HAP-1 (cell line): ENCODE data around the gene JCHAIN.
"Not testable (repeated sequence)": the region's sequence is repeated elsewhere in the genome, so short reads cannot be mapped to it uniquely, and the experiment has no call there.

ENCODE experiments used
- DNase-seq, 2 experiments: peaks; one replicate each; pipeline ENCODE4 v3.0.0-alpha.2; 2016 to 2020; ENCODE audit warnings: low spot score in 2 of 2
- H3K27me3 ChIP-seq: fragments of 250-450 bp; sonication (Bioruptor Pico); 2 replicates; pipeline ENCODE4 v1.5.1; 2020; ENCODE audit warnings: low read depth, mild to moderate bottlenecking, moderate library complexity
- H3K36me3 ChIP-seq: fragments of 250-450 bp; sonication (Bioruptor Pico); replicated peaks from 2 replicates; pipeline ENCODE4 v1.5.1; 2020; ENCODE audit warnings: mild to moderate bottlenecking
- H3K4me1 ChIP-seq: fragments of 250-450 bp; sonication (Bioruptor Pico); 2 replicates; pipeline ENCODE4 v1.5.1; 2020; ENCODE audit warnings: mild to moderate bottlenecking
- H3K4me3 ChIP-seq: fragments of 250-450 bp; sonication (Bioruptor Pico); 2 replicates; pipeline ENCODE4 v1.5.1; 2020; ENCODE audit warnings: mild to moderate bottlenecking, moderate library complexity
- H3K9me3 ChIP-seq: fragments of 250-450 bp; sonication (Bioruptor Pico); 2 replicates; pipeline ENCODE4 v1.5.1; 2020; ENCODE audit warnings: mild to moderate bottlenecking, moderate library complexity
- in situ Hi-C: fragments of 300-500 bp; cut with MboI; formaldehyde crosslinking; loops from 3 replicates; pipeline ENCODE4 v1.14.3; 2020; ENCODE audit warnings: low sequenced_read_pairs, inconsistent platforms, mixed read lengths

Gene JCHAIN

DNA sequence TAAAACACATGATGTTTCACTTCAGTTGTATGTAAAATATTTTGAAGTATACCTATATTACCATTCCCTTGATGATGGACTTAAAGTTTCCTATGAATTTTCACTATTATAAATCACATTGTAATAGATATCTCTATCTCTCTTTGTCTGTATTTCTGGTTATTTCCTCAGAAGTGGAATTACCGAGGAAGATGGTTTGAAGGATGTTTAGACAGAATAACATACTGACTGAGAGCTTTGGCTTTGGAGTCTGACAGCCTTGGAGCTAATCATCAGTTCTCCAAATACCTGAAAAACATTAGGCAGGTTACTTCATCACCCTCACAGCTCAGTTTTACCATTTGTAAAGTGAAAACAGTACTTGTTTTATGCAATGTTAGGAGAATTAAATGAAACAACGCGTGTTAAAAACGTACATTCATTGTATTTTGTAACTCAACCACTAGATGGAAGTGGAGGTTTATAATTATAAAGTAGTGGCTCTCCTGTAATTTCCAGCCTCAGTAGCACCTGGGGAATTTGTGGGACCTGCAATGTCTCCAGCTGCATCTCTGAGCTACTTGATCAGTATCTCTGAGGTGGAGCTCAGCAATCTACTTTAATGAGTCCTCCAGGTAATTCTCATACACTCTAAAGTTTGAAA is 14.3 kb downstream of the JCHAIN start:
- peak in 1 of 2 experiments; percentile 37 for DNase-seq
- no peaks in the 10 kb centered on the region for H3K36me3 ChIP-seq
- H3K27me3 ChIP-seq: peaks cover 13% of the 10 kb centered on the region
- H3K4me3 ChIP-seq: no peak overlapping the region
- no peaks in the 10 kb centered on the region for H3K9me3 ChIP-seq
- H3K4me1 ChIP-seq: no peaks in the 10 kb centered on the region
- in situ Hi-C loops: loop anchor here (25.0 kb wide), 1 partner anchor 1060 kb away; no protein-coding TSS in a partner anchor

- H3K9me3 ChIP-seq, H3K36me3 ChIP-seq, H3K27me3 ChIP-seq, DNase-seq, H3K4me3 ChIP-seq, H3K4me1 ChIP-seq: not testable (repeated sequence)
- in situ Hi-C loops: loop anchor here (25.0 kb wide), 1 partner anchor 1062 kb away; no protein-coding TSS in a partner anchor
These were observed 15.6 kb downstream of the JCHAIN start for GRCh38 chr4:70650741-70651140.

GRCh38 chr4:70640192-70640591 is 26.1 kb downstream of the JCHAIN start:
- H3K36me3 ChIP-seq: no peaks in the 10 kb centered on the region
- in situ Hi-C loops: no loop called here
- H3K9me3 ChIP-seq: no peaks in the 10 kb centered on the region
- DNase-seq: no peak
- H3K4me1 ChIP-seq: no peaks in the 10 kb centered on the region; the same call in 1 of the 2 replicates
- H3K4me3 ChIP-seq: no peak overlapping the region
- no peaks in the 10 kb centered on the region for H3K27me3 ChIP-seq

DNA sequence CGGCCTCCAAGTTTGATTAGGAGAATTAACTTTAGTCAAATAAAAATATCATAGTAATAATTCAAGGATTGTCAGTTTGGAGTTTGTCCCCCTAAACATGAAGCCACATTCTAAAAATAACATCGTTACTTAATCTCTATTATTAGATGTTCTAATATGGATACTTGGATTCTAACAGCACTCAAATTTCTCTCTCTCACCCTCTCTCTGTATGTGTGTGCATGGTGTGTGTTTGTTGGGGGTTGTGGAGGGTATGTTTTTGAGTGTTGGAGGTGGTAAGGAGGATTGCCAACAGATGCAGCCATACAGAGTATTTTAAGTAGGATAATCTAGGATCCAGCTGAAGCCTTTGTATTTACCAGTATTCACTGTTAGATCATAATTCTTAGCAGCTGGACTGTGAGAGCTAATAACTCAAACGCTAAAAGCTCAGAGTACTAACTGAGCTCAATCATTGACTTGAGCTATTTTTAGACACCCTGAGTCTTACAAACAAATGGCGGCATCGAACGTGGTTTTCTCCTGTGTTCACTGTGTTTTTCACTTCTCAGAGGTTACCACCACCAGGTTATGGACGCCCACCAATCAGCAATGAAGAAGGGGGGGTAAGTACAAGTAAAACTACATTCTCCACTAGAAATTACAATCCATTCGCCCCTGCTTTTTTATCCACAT is 28.9 kb downstream of the JCHAIN start:
- no peaks in the 10 kb centered on the region for H3K27me3 ChIP-seq
- in situ Hi-C loops: no loop called here
- H3K36me3 ChIP-seq: no peaks in the 10 kb centered on the region
- no peak overlapping the region for H3K4me3 ChIP-seq
- no peaks in the 10 kb centered on the region for H3K9me3 ChIP-seq
- DNase-seq: no peak
- no peaks in the 10 kb centered on the region; the same call in 1 of the 2 replicates for H3K4me1 ChIP-seq

DNA sequence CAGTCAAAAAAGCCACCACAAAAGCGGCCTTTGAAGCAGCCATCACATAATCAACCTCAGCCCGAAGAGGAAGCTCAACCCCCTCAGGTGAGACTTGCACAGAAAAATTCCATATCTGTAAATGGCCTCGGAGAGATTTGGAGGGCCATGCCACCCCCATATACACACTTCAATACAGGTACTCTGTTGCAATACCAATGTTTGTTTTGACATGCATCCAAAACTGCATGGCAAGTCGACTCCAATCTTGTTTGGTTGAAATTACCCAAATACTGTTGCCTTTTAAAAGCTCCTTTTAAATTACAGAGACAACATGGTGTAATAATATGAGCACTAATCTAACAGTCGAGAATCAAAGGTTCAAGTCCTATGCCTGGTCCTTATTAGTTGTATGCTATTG is 31.8 kb downstream of the JCHAIN start:
- DNase-seq: no peak
- Histone ChIP-seq H3K9me3 (no peaks in the 10 kb centered on the region), H3K36me3 (no peaks in the 10 kb centered on the region), H3K4me1 (no peaks in the 10 kb centered on the region), H3K27me3 (no peaks in the 10 kb centered on the region), H3K4me3 (no peak overlapping the region)
- in situ Hi-C loops: no loop called here

DNA sequence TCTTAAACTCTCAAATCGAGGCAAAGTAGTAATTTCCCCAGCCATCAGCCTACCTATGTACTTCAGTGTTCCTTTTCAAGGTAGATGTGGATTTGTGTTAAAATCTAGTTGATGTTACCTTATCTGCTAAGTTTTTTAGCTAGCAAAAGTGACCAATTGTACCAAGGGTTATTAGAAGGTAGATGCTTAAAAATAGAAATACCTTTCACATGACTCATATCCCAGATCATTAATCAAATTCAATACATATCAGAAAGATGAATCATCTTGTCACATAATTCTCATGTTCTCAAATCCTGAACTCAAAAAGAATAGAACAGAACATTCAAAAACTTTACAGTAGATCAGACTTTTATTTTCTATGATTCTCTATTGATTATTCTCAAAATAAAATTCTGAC is 34.3 kb downstream of the JCHAIN start:
- no peaks in the 10 kb centered on the region for H3K9me3 ChIP-seq

GRCh38 chr4:70630162-70630561 is 36.1 kb downstream of the JCHAIN start:
- Histone ChIP-seq H3K27me3 (no peaks in the 10 kb centered on the region), H3K36me3 (no peaks in the 10 kb centered on the region), H3K4me3 (no peak overlapping the region), H3K4me1 (no peaks in the 10 kb centered on the region), H3K9me3 (no peaks in the 10 kb centered on the region)
- in situ Hi-C loops: no loop called here
- no peak for DNase-seq

More for the DNA sequence above, 34.3 kb downstream of the JCHAIN start:
- no peaks in the 10 kb centered on the region for H3K36me3 ChIP-seq
- DNase-seq: no peak
- no peaks in the 10 kb centered on the region for H3K27me3 ChIP-seq
- H3K4me3 ChIP-seq: no peak overlapping the region
- in situ Hi-C loops: no loop called here
- H3K4me1 ChIP-seq: no peaks in the 10 kb centered on the region

DNA sequence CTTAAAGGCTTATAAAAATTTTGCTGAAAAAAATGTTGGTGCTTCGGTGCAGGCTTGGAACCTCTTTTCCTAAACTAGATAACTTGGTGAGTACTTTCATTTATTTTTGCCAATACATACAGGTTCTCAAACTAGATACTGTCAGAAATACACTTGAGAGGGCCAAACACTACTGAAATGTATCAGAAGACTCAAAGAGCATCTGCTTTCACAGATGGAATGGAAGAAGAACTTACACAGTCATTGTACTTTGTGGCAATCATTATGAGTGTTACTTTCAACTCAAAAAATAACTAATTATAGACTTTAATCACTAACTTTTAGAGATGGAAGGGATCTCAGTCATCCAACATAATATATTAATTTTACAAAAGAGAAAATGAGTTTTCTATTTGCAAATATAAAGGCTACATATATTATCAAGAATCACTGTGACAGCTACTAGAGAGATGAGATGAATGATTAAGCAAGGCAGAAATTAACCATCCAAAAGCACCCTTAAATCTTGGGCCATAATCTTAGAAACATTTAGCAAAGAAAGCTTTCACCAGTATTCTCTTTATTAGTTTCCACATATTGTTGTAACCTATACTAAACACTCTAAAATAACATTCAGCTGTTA is 36.7 kb downstream of the JCHAIN start:
- no peaks in the 10 kb centered on the region for H3K27me3 ChIP-seq
- DNase-seq: no peak
- in situ Hi-C loops: no loop called here
- H3K9me3 ChIP-seq: no peaks in the 10 kb centered on the region
- H3K4me1 ChIP-seq: no peaks in the 10 kb centered on the region
- no peak overlapping the region for H3K4me3 ChIP-seq
- no peaks in the 10 kb centered on the region for H3K36me3 ChIP-seq

GRCh38 chr4:70628444-70628843 is 37.9 kb downstream of the JCHAIN start, which contains the start of gene ENAM:
Gene ENAM, plus strand, starts transcription at chr4:70628744. Its CDS starts 757 bp downstream, at chr4:70629501.
- no peaks in the 10 kb centered on the region for H3K27me3 ChIP-seq
- in situ Hi-C loops: no loop called here
- no peak within 1 kb of the TSS for H3K4me3 ChIP-seq

DNA sequence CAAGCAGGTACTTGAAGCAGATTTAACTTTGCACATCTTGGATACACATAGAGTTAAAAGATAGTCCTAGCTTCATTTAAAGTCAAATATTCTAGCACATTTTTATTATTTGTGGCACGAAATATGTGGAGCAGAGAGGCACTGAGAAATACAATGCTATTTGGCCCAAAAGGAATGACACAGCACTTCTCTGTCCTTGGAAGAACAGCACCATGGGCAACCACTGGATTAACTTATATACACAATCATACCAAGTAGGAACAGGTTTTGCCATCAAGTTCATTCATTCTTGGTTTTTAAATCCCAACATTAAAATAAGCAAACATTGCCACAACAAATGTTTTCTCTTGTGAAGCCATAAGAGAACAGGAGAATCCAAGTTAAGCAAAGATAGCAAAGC is 38.7 kb downstream of the JCHAIN start:
- DNase-seq: no peak
- no peak overlapping the region for H3K4me3 ChIP-seq
- no peaks in the 10 kb centered on the region for H3K4me1 ChIP-seq
- no peaks in the 10 kb centered on the region for H3K36me3 ChIP-seq
- H3K27me3 ChIP-seq: no peaks in the 10 kb centered on the region
- in situ Hi-C loops: no loop called here
- no peaks in the 10 kb centered on the region for H3K9me3 ChIP-seq

More at GRCh38 chr4:70628444-70628843, 37.9 kb downstream of the JCHAIN start, which contains the start of gene ENAM:
- DNase-seq: no peak
- no peaks in the 10 kb centered on the region for H3K36me3 ChIP-seq
- no peaks in the 10 kb centered on the region for H3K4me1 ChIP-seq
- no peaks in the 10 kb centered on the region for H3K9me3 ChIP-seq

- in situ Hi-C loops: no loop called here
- Histone ChIP-seq H3K27me3 (no peaks in the 10 kb centered on the region), H3K4me3 (no peak overlapping the region), H3K36me3 (no peaks in the 10 kb centered on the region), H3K9me3 (no peaks in the 10 kb centered on the region), H3K4me1 (no peaks in the 10 kb centered on the region)
- DNase-seq: no peak
These were observed 42.0 kb downstream of the JCHAIN start for GRCh38 chr4:70624226-70624793.

- Histone ChIP-seq H3K4me3 (no peak overlapping the region), H3K9me3 (no peaks in the 10 kb centered on the region), H3K27me3 (no peaks in the 10 kb centered on the region), H3K36me3 (no peaks in the 10 kb centered on the region), H3K4me1 (no peaks in the 10 kb centered on the region)
- DNase-seq: no peak
- in situ Hi-C loops: no loop called here
These were observed 43.0 kb downstream of the JCHAIN start for GRCh38 chr4:70623323-70623722.

- no peaks in the 10 kb centered on the region for H3K36me3 ChIP-seq
- H3K4me1 ChIP-seq: no peaks in the 10 kb centered on the region
- DNase-seq: no peak
- in situ Hi-C loops: no loop called here
- no peaks in the 10 kb centered on the region for H3K9me3 ChIP-seq
- H3K27me3 ChIP-seq: no peaks in the 10 kb centered on the region; the same call in 1 of the 2 replicates
- no peak overlapping the region for H3K4me3 ChIP-seq
These were observed 46.5 kb downstream of the JCHAIN start for GRCh38 chr4:70619778-70620177.

DNA sequence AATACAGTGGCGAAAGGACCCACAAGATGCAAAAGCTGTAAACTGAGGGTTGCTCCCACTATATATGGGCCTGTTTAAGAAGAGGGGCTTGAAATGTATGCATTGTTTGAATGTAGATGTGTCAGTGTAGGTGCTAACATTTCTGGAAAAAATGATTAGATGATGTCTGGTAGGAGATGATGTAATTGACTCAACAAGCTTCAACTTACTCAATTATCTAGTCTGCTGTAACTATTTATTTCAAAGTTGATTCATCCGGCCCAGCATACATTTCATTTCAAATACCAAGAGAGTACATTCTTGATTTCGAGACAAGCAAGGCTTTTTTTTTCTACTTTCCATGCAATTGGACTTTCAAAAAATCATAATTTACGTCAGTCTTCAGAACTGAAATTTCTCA is 47.0 kb downstream of the JCHAIN start:
- H3K27me3 ChIP-seq: no peaks in the 10 kb centered on the region; the same call in 1 of the 2 replicates
- no peaks in the 10 kb centered on the region for H3K36me3 ChIP-seq
- H3K4me3 ChIP-seq: no peak overlapping the region
- DNase-seq: no peak
- H3K9me3 ChIP-seq: no peaks in the 10 kb centered on the region
- in situ Hi-C loops: no loop called here
- H3K4me1 ChIP-seq: no peaks in the 10 kb centered on the region
